OCI-LY7 (cell line): ENCODE results near the gene EIF4H. TPM values are rescaled to one million over a fixed set of nuclear protein-coding genes. Genes with fewer than 3 reads are reported as not detected.

Experiments used
- BruUV-seq: library from RNA; stranded (reverse); fragments of 400-500 nt; replicated peaks from 2 replicates; lab custom pipeline; 2021; lab: Mats Ljungman, UMichigan
- CTCF ChIA-PET: fragments of 300-600 bp; sonication (Branson Sonifier 250); formaldehyde crosslinking; loops from one replicate; lab custom pipeline; 2022; ENCODE audit warnings: antibody characterized with exemption; ENCODE audit not compliant: unreplicated experiment; lab: Charles Lee
- POLR2A ChIA-PET: fragments of 300-600 bp; sonication (Branson Sonifier 250); formaldehyde crosslinking; loops from one replicate; lab custom pipeline; 2022; ENCODE audit warnings: antibody characterized with exemption; lab: Charles Lee
- DNase-seq: peaks from one replicate; pipeline ENCODE4 v3.0.0-alpha.2; 2015; ENCODE audit warnings: low spot score
- H2AFZ ChIP-seq: fragments of 200-600 bp; sonication (generic), shearing (Covaris generic); 2 replicates; pipeline ENCODE4 v1.6.1; 2014; ENCODE audit warnings: mild to moderate bottlenecking, antibody characterized with exemption, low read length, moderate library complexity
- H3K27ac ChIP-seq: fragments of 200-600 bp; sonication (generic); 2 replicates; pipeline ENCODE4 v1.5.1; 2014; ENCODE audit warnings: mixed run types, low read depth, mild to moderate bottlenecking, moderate library complexity, low read length, inconsistent platforms; ENCODE audit not compliant: poor library complexity, severe bottlenecking
- H3K36me3 ChIP-seq: fragments of 200-600 bp; sonication (generic); 2 replicates; pipeline ENCODE4 v1.6.1; 2014; ENCODE audit warnings: mild to moderate bottlenecking, antibody characterized with exemption, low read length, moderate library complexity, mixed read lengths; ENCODE audit not compliant: insufficient read depth
- H3K4me1 ChIP-seq: fragments of 200-600 bp; sonication (generic); 2 replicates; pipeline ENCODE4 v1.5.1; 2014; ENCODE audit warnings: mild to moderate bottlenecking, low read length; ENCODE audit not compliant: insufficient read depth, poor library complexity, severe bottlenecking
- H3K4me2 ChIP-seq: fragments of 200-600 bp; sonication (generic); 2 replicates; pipeline ENCODE4 v1.6.1; 2014; ENCODE audit warnings: mild to moderate bottlenecking, low read length
- H3K4me3 ChIP-seq: fragments of 200-600 bp; sonication (generic); 2 replicates; pipeline ENCODE4 v1.5.1; 2014; ENCODE audit warnings: mild to moderate bottlenecking, low read depth, low read length; ENCODE audit not compliant: poor library complexity, severe bottlenecking
- H3K79me2 ChIP-seq: fragments of 200-600 bp; sonication (generic); 2 replicates; pipeline ENCODE4 v1.6.1; 2016; ENCODE audit warnings: low read depth, mild to moderate bottlenecking, low read length, moderate library complexity, mixed read lengths; ENCODE audit not compliant: insufficient read depth
- H3K9me2 ChIP-seq: fragments of 200-600 bp; sonication (generic); 2 replicates; pipeline ENCODE4 v1.6.1; 2016; ENCODE audit warnings: mild to moderate bottlenecking, low read length, mixed read lengths; ENCODE audit not compliant: insufficient read depth
- H3K9me3 ChIP-seq: fragments of 200-600 bp; sonication (generic); 2 replicates; pipeline ENCODE4 v1.6.1; 2014; ENCODE audit warnings: mild to moderate bottlenecking, mixed run types, low read length, mixed read lengths
- H4K20me1 ChIP-seq: fragments of 200-600 bp; sonication (generic); 2 replicates; pipeline ENCODE4 v1.6.1; 2014; ENCODE audit warnings: mild to moderate bottlenecking, antibody characterized with exemption, low read length, moderate library complexity, mixed read lengths; ENCODE audit not compliant: insufficient read depth
- CTCF ChIP-seq: fragments of 200-600 bp; sonication (generic); conservative IDR thresholded peaks from 2 replicates; pipeline ENCODE4 v1.5.1; 2014; ENCODE audit warnings: mild to moderate bottlenecking, antibody characterized with exemption, low read length, moderate library complexity, mixed read lengths
- EZH2phosphoT487 ChIP-seq: fragments of 200-600 bp; sonication (generic); IDR thresholded peaks from 2 replicates; pipeline ENCODE4 v1.6.1; 2018; ENCODE audit warnings: low read depth, borderline replicate concordance, mild to moderate bottlenecking, mixed run types, antibody characterized with exemption, low read length, moderate library complexity, mixed read lengths
- intact Hi-C: fragments of 100-400 bp; cut with micrococcal nuclease; formaldehyde crosslinking; loops from one replicate; pipeline ENCODE4 v1.10.0; 2022; ENCODE audit not compliant: unreplicated experiment
- total RNA-seq, 2 experiments: library from RNA; depleted of rRNA in 1 of 2; stranded (reverse); fragments of >200 nt in 1 of 2; shearing (Covaris generic) in 1 of 2; gene quantifications; 2 replicates each; pipeline ENCODE4 v1.2.3, GENCODE V29; 2014 to 2022

EIF4H gene
- total RNA-seq, 2 experiments from 2014 or later: 202 to 345 TPM

- Histone ChIP-seq H3K27ac (peak overlapping the region; percentile 59), H3K79me2 (peaks cover 51% of the 10 kb centered on the region), H3K36me3 (peaks cover 38% of the 10 kb centered on the region), H3K4me1 (peaks cover 42% of the 10 kb centered on the region), H4K20me1 (peaks cover 32% of the 10 kb centered on the region), H2AFZ (peak overlapping the region; percentile 77), H3K9me3 (no peaks in the 10 kb centered on the region), H3K4me3 (peak overlapping the region; percentile 94), H3K9me2 (no peaks in the 10 kb centered on the region), H3K4me2 (peak overlapping the region; percentile 88)
- DNase-seq: no peak
- ChIA-PET POLR2A (interaction anchor here (0.5 to 0.9 kb wide), 7 partner anchors 12 to 452 kb away, joined by 3 to 6 read pairs (median 3); partner anchors contain the start of gene CLIP2), CTCF (no interaction called here)
- TSS peak; percentile 84 for BruUV-seq
- intact Hi-C loops: no loop called here
- TF ChIP-seq EZH2phosphoT487 (no peak), CTCF (no peak)
Observed at GRCh38 chr7:74173491-74173865, 678 bp upstream of the EIF4H start.

GRCh38 chr7:74174606-74175082 is 488 bp downstream of the EIF4H start:
- Histone ChIP-seq H3K9me2 (no peaks in the 10 kb centered on the region), H3K4me3 (peak overlapping the region; percentile 94), H3K36me3 (peaks cover 49% of the 10 kb centered on the region), H3K4me1 (peaks cover 52% of the 10 kb centered on the region), H3K4me2 (peak overlapping the region; percentile 95), H2AFZ (no peak overlapping the region), H3K79me2 (peaks cover 62% of the 10 kb centered on the region), H3K27ac (peak overlapping the region; percentile 49), H3K9me3 (no peaks in the 10 kb centered on the region), H4K20me1 (peaks cover 41% of the 10 kb centered on the region)
- intact Hi-C loops: loop anchor here (2.0 kb wide), 2 partner anchors 74 to 82 kb away; no protein-coding TSS in a partner anchor
- TF ChIP-seq EZH2phosphoT487 (no peak), CTCF (0 out of 2 replicates have a peak, but pooled peaks have one; percentile 19)
- no TSS peak for BruUV-seq
- CTCF ChIA-PET: interaction anchor here (0.6 to 1.4 kb wide), 2 partner anchors 9 to 35 kb away, joined by 8 to 9 read pairs; partner anchors contain the start of gene LAT2
- POLR2A ChIA-PET: interaction anchor here (0.7 to 1.8 kb wide), 8 partner anchors 9 to 109 kb away, joined by 3 to 8 read pairs (median 4); no protein-coding TSS in a partner anchor
- peak; percentile 59 for DNase-seq

- DNase-seq: no peak
- ChIA-PET POLR2A (interaction anchor here (0.7 to 1.8 kb wide), 10 partner anchors 8 to 110 kb away, joined by 3 to 8 read pairs (median 4); no protein-coding TSS in a partner anchor), CTCF (interaction anchor here (0.6 to 1.4 kb wide), 2 partner anchors 9 to 95 kb away, joined by 3 to 8 read pairs; no protein-coding TSS in a partner anchor)
- Histone ChIP-seq H3K79me2 (peaks cover 69% of the 10 kb centered on the region), H3K9me2 (no peaks in the 10 kb centered on the region), H3K4me3 (peak overlapping the region; percentile 94), H3K9me3 (no peaks in the 10 kb centered on the region), H3K4me1 (peaks cover 58% of the 10 kb centered on the region), H2AFZ (no peak overlapping the region), H3K4me2 (peak overlapping the region; percentile 95), H3K36me3 (peaks cover 56% of the 10 kb centered on the region), H4K20me1 (peaks cover 48% of the 10 kb centered on the region), H3K27ac (no peak overlapping the region)
- TF ChIP-seq EZH2phosphoT487 (no peak), CTCF (no peak)
- intact Hi-C loops: loop anchor here (2.0 kb wide), 2 partner anchors 75 to 83 kb away; no protein-coding TSS in a partner anchor
- BruUV-seq: no TSS peak
Observed at GRCh38 chr7:74175340-74175739, 1.2 kb downstream of the EIF4H start.
